GM21529 (cell line): ENCODE data around the gene YLPM1.

Source experiments
- ATAC-seq: cut with Tn5 transposase; IDR thresholded peaks from one replicate; pipeline ENCODE4 v1.9.1; 2021; ENCODE audit not compliant: unreplicated experiment

YLPM1 gene

DNA sequence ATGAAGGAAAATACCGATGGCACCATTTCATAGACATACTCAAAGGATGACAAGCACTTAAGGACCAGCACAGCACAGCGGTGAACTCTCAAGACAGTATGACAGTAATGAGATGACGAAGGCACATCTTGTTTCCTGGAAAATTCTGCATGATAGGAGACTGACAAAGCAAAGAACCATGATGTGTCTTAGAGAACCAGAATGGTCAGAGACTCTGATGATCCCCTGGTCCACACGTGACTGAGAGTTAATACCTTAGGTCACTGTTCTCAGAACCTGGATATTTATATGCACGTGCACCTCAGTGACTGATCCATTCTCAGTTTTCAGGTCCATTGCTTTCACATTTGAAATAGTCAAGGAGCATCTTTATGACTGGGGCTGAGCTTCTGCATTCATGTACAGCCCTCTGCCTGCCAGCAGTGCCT, 77.5 kb downstream of the YLPM1 start:
- ATAC-seq: peak; percentile 53

DNA sequence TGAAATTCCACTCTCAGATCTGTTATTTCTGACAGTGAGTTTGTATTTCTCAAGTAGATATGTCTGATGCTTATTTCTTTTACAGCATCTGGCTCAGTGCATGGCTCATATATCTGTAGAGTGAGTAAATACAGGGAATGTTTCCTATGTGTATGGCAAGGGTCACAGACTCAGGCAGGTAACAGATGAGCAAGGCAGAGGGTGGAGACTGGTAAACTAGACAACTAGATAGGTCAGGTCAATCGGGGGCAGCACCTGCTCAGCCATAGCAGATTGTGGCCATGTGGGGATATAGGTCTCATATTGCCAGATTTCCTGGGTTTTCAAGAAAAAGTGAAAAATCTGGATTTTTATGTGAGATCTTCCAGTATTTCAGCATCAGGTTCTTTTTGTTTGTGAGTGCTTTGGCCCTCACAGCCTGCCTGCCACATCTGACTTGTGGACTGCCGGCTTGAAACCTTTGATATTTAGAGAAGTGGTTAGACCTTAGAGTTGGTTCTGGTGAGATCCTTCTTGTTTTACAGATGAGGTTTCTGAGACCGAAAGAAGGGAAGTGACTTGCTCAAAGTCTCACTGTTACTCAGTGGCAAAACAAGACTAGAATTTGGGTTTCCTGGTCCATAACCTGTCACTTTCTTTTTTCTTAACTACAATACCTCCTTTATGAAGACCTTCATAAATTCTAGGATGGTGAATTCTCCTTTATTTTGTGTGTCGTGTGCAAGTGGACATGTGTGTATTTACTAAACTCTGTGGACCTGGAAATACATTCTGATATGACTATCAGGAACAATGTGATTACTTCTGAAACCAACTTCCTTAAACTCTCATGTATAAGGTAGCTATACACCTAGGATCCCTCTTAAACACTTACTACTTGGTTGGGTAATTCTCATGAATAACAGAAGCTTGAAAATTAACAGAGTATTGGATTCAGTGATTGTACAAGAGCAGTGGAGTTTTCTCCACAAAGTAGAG, 78.4 kb downstream of the YLPM1 start:
- peak; percentile 77 for ATAC-seq

DNA sequence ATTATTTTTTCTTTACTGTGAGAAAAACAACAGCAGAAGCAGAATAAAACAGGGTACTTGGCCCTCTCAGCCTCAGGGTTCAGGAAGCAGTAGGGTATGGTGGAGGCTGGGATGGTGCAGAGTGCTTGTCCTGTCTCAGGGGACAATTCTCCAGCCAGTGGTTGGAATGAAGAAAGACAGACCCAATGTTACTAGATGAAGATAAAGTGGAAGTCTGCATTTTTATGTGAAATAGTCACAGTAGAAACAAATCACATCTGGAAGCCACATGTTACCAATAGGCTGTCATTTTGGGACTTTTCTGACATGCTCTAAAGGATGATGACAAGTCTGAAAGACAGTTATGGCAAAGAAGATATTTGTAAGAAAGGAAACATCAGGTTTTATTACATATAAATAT, 80.5 kb downstream of the YLPM1 start:
- no peak for ATAC-seq

DNA sequence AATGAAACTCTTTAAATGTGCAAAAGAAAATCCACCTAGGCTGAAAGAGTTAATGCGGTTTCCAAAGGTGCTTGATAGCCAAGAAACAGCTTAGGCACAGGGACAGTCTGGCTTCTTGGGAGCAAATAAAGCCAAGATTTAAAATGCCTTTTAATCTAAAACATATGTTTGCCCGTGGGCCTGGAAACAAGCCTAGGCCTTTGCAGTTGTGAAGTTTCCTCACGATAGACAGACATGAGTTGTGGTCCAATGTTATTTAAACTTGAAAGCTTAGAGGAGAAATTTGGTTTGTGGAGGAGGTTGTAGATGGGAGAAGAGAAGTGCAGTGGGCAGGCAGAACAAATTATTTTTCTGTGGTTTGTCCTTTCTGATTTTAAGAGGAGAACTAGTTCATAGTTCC, 83.1 kb downstream of the YLPM1 start:
- no peak for ATAC-seq

DNA sequence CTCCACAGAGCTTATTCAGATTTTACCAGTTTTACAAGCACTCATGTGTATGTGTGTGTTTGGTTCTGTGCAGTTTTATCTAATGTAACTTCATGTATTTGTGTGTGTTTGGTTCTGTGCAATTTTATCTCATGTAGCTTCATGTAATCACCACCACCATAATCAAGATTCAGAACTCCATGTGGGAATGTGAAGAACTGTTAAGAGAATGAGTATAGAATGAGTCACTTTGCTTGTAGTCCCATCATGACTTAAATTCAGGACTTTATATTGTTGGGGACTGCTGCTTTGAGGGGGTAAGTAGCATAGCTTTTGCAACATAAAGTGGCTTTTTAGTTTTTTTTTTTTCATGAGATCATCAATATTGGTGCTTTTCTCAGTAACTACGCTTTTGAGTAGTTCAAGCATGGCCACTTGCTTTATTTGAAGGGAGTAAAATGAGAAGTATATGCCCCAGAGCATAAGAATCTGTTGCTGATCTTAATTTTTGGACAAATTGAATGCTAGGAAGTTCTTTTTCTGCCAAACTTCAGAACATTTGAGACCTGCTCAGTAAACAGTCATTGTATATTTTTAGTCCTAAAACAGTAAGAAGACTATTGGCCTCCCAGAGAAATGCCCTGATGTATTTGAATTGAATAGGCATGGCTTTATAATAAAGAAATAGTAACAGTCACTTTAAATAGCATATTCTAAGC, 84.0 kb downstream of the YLPM1 start:
- no peak for ATAC-seq

DNA sequence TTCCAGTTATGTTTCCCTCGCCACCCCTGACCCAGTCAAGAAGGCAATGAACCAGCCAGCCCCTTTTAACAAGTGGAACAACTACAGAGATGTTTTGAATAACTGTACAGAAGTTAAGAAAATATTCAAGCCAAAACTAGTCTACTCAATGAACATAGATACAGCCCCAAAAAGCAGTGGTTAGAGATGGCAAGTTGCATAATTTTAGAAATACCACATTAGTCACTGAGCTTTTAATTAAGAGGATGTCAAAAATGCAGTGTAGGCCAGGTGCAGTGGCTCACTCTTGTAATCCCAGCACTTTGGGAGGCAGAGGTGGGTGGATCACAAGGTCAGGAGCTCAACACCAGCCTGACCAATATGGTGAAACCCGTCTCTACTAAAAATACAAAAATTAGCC, 85.7 kb downstream of the YLPM1 start:
- ATAC-seq: no peak

DNA sequence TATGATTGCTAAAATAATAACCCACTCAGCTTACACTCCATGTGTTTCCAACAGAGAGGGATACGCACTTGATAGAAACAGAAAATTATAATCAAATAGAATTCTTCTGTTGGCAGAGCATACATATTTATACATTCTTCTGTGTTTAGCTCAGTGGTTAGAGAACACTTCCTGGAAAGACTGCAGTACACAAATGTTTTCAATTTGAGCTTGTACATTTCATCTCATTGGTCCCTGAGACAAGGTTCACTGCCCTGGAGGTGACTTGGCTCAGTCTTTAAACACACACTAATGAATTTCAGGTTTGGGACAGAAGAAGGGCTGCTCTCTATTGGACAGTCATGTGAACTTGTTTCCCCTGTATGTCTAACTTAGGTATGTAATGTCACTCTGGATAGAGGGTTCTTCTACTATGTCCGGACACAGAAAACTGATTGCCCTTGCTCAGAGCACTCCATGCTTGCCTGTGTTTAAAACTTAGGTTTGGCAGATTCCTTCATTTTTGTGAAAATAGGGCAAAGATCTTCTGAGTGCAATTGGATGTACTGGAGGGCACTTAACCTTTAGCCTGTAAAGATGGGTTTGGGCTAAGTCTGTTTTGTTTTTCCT, 89.9 kb downstream of the YLPM1 start:
- no peak for ATAC-seq

DNA sequence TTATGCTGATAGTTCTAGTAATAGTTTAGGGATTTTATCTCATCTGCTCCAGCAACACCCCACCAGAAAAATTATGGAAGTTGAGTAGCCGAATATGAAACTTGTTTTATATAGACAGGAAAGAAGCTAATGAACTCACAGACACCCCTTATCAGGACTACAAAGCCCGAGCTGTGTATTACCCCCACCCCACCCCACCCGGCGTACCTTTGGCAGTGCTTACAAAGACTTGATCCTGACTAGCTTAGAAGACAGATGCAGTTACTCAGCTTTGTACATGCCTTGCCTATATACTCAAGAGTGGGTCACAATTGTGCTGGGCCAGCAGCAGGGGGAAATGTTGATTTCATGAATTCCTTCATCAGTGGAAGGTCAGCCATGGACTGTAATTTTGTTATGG, 90.5 kb downstream of the YLPM1 start:
- no peak for ATAC-seq

DNA sequence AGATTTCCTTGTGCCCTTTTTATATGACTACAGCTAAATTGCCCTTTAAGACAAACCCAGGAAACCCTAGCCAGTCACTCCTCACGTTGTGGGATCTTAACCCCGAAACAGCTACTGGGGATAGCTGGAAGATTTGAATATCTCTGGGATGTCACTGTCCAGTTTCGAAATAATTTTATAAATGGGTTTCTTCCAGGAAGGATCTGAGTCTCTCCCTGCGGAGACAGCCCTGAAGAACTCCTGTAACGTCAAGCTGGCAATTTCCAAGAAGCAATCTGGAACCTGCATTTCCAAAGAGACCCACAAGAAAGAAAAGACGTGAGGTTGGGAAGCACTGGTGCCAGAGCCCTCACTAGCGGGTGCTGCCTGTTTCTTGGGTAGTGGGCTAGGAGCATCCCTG, 91.9 kb downstream of the YLPM1 start:
- ATAC-seq: no peak

DNA sequence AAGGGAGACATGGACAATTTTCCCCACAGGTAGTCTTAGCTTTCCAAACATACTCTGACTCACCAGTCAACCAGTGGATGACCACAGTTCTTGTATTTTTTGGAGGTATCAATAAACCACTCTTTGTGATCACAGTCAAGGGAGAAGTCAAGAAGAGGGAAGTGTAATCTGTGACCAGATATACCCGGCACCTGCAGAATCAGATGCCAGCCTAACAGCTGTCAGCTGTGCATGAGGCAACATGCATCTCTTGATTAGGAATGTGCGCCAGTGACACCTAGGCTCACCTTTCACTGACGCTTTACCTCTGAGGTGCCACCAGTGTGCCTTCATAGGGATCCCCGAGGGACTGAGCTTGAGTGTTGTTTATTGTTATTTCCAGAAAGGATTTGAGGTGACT, 92.8 kb downstream of the YLPM1 start:
- ATAC-seq: no peak

DNA sequence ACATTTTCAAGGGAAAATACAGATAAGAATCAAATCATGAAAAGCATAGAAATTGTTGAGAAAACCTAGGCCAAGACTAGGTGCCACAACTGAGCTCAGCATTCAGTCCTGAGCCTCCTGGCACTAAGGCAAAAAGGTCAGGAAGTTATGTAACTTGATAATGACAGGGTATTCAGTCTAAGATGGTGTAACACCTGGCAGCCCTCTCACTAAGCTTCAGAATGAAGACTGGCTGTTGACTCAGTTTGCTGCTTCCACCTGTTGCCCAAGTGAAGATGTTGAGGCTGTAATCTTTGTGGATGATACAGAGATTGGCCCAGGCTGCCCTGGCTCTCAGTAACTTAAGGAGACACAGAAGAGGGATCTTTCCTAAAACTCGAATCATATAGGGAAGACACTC, 93.2 kb downstream of the YLPM1 start:
- ATAC-seq: no peak

DNA sequence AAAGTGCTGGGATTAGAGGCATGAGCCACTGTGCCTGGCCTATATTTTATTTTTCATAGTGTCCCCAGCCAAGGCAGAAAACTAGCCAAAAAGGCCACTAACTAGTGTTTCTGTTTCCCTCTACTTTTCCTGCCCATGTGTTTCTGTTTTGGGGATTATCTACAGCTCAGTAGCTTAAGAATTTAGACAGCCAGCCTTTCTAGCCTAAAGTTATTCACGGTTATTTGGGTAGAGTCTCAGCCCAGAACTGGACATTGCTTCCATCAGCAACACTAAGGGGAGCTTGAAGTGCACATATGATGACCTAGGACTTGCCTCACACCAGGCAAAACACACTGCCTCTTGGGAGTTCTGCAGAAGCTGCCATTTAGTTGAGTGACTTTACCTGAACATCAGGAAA, 94.9 kb downstream of the YLPM1 start:
- no peak for ATAC-seq

DNA sequence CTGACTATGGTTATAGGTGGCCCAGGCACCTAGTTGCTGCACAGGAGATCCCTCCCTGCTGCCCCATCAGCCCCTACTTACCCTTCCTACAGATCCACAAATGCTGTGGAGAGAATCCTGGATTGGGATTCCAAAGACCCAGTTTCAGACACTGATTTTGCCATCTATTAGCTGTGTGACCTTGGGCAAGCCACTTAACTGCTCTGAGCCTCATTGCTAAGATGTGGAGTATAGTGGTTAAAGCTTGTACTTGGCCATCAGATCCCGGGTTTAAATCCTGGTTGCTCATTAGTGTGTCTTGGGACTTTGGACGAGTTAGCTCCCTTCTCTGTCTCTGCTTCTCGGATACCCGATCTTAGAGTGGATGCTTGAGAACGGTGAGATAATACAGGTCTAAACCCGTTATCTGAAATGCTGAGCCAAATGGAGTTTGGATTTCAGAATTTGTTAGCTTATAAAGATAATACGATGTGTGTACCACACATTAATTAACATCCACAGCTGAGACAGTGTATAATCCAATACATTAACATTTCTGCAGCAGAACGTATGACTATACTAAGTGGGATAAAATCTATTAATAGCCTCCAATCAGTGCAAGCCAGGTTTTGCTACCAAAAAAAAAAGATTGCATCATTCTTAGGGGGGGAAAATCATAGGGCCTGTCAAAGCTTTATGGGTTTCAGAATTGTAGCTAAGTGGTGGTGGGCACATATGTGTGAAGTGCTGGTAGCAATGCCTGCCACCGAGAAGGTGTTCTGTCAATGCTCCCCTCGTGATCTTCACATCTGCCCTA, 96.8 kb downstream of the YLPM1 start:
- no peak for ATAC-seq

DNA sequence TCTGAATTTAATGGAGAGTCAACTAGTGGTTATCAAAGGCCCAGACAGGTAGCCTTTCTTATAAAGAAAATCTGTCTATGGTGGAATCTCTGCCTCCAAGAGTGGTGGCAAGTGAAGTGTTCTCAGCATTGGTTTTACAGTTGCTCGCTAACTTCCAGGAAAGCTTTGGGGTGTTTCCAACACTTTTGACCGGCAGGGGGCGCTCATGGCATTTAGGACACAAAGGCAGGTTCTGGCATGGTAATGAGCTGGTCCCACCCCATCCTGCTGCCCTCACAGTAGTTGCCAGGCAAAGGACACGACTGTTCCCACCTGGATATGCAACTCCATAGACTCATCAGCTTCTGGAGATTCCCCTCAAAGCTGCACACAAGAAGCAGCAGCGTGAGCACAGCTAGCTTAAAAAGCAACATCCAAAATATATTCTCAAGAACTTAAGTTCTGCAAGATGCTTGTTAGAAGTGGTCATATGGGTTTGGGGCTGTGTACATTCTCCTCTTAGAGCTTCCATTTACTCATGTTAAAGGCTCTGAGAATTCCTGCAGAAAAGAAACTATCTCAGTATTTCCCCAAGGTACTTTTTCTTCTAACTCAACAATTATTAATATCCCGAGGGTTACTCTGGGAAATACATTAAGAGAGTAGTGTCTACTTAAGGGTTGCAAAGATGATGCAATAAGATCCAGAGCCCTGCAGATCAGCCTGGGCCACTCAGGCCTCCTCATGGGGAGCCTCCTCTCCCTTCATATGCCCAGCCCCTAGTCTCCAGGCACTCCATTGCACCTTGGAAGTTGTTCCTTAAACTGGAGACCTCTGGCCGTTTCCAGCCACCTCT, 98.0 kb downstream of the YLPM1 start:
- peak; percentile 61 for ATAC-seq

DNA sequence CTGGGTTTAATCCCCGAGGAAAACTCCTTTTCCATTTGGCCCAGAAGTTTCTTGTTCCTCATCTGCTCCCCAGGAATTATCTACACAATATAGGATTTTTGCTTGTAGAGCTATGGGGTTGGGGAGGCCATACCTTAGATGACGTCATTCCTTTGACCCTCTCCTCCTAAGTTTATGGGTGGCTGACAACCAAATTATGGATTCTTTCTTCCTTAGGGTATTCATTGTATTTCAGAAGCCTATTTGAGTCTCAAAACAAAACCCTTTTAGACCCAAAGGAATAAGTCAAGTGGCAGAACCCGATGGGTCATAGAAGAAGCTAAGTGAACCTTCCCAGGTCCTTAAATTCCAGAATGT, 98.6 kb downstream of the YLPM1 start:
- no peak for ATAC-seq

DNA sequence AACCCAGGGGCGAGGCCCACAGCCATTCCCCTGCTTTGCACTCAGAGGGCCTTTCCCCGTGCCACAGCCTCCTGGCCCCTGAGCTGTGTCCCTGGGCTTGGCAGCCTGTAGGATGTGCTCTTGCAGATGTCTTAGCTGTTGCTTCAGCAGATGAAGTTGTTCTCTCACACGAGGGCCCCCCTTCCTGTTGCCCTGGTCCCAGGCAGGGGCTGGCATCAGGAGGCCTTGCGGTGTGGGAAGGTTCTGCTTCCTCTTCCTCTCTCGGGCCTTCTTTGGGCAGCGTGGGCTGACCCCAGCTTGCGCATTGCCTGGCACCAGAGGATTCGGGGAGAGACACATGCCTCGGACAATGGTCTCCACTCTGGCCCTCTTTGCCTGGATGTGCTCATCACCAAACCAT, 100.2 kb downstream of the YLPM1 start:
- ATAC-seq: no peak

DNA sequence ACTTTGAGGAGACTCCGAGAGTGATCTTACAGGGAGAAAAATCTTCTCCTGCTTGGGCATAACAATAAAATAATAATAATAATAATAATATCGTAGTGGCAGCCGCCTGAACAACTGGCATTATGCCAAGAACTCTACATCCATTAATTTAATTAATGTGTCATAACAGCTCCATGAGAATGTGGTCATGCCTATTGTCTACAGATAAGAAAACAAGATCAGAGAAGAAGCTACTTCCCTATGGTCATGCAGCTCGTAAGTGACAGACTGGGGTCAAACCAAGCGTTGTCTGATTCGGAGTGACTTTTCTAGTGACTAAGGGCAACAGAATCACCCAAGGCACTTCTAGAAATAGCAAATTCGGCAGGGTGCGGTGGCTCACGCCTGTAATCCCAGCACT, 101.1 kb downstream of the YLPM1 start:
- no peak for ATAC-seq

DNA sequence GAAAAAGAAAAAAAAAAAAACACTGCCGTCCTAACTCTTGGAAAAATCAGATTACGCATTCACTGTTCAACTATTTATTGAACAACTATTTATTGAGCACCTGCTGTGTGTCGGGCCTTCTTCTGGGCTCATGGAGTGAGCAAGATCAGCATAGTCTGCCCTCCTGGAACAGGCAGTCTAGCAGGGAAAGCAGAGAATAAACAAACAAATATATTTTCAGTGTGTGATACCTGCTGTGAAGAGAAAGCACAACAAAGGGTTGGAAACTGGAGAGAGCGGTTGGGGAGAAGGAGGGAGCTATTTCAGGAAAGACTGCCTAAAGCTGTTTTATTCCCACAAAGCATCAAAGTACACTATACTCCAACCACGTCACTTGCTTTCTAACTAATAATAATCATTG, 102.0 kb downstream of the YLPM1 start:
- ATAC-seq: no peak

DNA sequence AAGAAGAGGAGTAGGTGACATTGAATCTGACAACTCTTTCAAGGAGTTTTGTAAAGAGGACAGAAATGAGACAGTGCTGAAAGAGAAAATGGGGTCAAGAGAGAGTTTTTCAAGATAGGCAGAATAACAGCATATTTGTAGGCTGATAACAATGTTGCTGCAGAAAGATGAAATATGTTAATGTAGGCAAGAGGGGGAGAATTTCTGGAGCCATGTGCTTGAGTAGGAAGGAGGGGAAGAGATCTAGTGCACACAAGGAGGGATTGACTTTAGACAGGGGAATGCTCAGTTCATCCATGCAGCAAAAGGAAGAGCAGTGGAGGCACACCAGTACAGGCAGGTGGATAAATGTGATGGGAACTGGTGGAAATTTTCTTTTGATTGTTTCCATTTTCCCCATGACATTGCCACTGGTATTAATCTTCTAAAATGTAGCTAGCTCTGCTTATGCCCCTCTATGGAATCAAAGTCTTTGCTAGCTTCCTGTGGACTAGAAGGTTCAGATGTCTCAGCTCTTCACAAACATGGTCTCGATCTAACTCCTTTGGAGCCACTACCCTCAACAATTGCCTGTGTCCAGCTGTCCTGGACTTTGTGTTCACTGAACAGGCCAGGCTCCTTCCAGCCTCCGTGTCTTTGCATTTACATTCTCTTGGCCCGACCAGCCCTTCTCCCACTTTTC, 103.7 kb downstream of the YLPM1 start:
- ATAC-seq: no peak

DNA sequence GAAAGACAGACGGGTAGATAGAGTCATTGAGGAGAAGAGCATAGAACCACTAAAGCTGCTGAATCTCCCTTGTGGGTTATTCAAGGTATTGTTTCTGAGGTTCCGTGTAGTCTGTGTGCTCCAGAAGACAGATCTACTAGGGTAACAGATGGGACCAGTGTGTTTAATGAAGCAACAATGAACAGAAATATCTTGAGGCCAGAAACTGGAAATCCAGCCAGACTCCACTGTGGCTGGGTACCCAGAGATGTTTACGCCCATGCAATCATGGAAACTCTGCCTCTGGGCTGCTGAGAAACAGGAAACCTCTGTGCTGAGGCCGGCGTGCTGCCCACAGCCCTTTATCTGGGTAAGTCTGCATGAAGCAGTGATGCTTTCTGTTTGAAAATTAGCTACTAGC, 104.6 kb downstream of the YLPM1 start:
- no peak for ATAC-seq
